HG03280 (cell line): ENCODE results near the gene DPH3.

Experiments used
- ATAC-seq: cut with Tn5 transposase; IDR thresholded peaks from one replicate; pipeline ENCODE4 v1.9.1; 2021; ENCODE audit warnings: mild to moderate bottlenecking, moderate library complexity; ENCODE audit not compliant: unreplicated experiment

The DPH3 gene

GRCh38 chr3:16294844-16295243 is 30.1 kb upstream of the DPH3 start:
- ATAC-seq: no peak

GRCh38 chr3:16290827-16291196 is 26.1 kb upstream of the DPH3 start:
- no peak for ATAC-seq

GRCh38 chr3:16290007-16290826 is 25.5 kb upstream of the DPH3 start:
- ATAC-seq: peak; percentile 57

GRCh38 chr3:16289144-16289889 is 24.6 kb upstream of the DPH3 start:
- no peak for ATAC-seq

GRCh38 chr3:16288664-16289063 is 23.9 kb upstream of the DPH3 start:
- ATAC-seq: no peak

GRCh38 chr3:16286751-16287543 is 22.2 kb upstream of the DPH3 start:
- ATAC-seq: no peak

GRCh38 chr3:16286161-16286560 is 21.4 kb upstream of the DPH3 start:
- ATAC-seq: no peak

GRCh38 chr3:16284633-16285032 is 19.9 kb upstream of the DPH3 start:
- no peak for ATAC-seq

GRCh38 chr3:16280671-16281070 is 15.9 kb upstream of the DPH3 start:
- ATAC-seq: no peak

- no peak for ATAC-seq
Measured at GRCh38 chr3:16279010-16279801, 14.5 kb upstream of the DPH3 start.

GRCh38 chr3:16277471-16277870 is 12.7 kb upstream of the DPH3 start:
- ATAC-seq: no peak

GRCh38 chr3:16273867-16274266 is 9.1 kb upstream of the DPH3 start:
- no peak for ATAC-seq

GRCh38 chr3:16272588-16272987 is 7.8 kb upstream of the DPH3 start:
- no peak for ATAC-seq

GRCh38 chr3:16270855-16271254 is 6.1 kb upstream of the DPH3 start:
- ATAC-seq: no peak

- ATAC-seq: no peak
Measured at GRCh38 chr3:16266714-16267113, 2.0 kb upstream of the DPH3 start.

GRCh38 chr3:16265455-16265786 is 678 bp upstream of the DPH3 start:
- ATAC-seq: no peak

GRCh38 chr3:16264174-16264707 is 502 bp downstream of the DPH3 start:
- ATAC-seq: peak; percentile 2

- ATAC-seq: no peak
Measured at GRCh38 chr3:16262174-16262573, 2.6 kb downstream of the DPH3 start.

GRCh38 chr3:16260046-16260445 is 4.7 kb downstream of the DPH3 start:
- no peak for ATAC-seq

- ATAC-seq: no peak
Measured at GRCh38 chr3:16258866-16259265, 5.9 kb downstream of the DPH3 start.

- no peak for ATAC-seq
Measured at GRCh38 chr3:16258177-16258576, 6.6 kb downstream of the DPH3 start.
